ENCODE measurements around the gene CAPN5.

DNA sequence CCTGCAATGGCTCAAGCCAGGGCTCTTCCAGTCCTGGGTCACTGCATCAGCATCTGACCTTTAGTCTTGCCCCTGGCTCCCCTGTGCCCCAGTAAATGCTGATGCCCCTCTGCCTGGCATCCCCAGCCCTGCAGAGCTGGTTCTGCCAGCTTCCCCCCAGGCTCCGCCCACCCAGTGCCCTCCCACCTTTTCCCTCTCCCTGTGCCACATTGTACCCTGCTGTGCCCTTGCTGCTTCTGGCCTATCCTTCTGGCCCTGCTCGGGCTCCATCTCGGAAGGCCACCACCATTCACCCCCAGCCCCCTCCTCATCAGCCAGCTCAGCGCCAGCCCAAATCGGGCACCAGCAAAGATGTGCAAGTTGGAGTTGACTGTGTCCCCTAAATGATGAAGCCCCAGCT, 7.4 kb downstream of the CAPN5 start:
- TF ChIP-seq, protein P1, sequence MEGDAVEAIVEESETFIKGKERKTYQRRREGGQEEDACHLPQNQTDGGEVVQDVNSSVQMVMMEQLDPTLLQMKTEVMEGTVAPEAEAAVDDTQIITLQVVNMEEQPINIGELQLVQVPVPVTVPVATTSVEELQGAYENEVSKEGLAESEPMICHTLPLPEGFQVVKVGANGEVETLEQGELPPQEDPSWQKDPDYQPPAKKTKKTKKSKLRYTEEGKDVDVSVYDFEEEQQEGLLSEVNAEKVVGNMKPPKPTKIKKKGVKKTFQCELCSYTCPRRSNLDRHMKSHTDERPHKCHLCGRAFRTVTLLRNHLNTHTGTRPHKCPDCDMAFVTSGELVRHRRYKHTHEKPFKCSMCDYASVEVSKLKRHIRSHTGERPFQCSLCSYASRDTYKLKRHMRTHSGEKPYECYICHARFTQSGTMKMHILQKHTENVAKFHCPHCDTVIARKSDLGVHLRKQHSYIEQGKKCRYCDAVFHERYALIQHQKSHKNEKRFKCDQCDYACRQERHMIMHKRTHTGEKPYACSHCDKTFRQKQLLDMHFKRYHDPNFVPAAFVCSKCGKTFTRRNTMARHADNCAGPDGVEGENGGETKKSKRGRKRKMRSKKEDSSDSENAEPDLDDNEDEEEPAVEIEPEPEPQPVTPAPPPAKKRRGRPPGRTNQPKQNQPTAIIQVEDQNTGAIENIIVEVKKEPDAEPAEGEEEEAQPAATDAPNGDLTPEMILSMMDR (IDR thresholded peaks at IDR 0.05): no peak
- TF ChIP-seq POLR2AphosphoS5 (IDR thresholded peaks at IDR 0.05) (no peak), POLR2A (IDR thresholded peaks at IDR 0.05; ENCODE audit: low read depth) (no peak)
